Suppressor macrophage treated with lipopolysaccharide for 4 hours (primary cell): Measurements from ENCODE around the gene GHRH.

Experiments
- DNase-seq: peaks from one replicate; pipeline ENCODE4 v3.0.0-alpha.2; 2020

GHRH gene

GRCh38 chr20:37260923-37261322, 691 bp downstream of the GHRH start:
- no peak for DNase-seq

GRCh38 chr20:37259865-37260264, 1.7 kb downstream of the GHRH start:
- no peak for DNase-seq

- no peak for DNase-seq
Measured at GRCh38 chr20:37259031-37259430, 2.6 kb downstream of the GHRH start.

GRCh38 chr20:37257988-37258387, 3.6 kb downstream of the GHRH start:
- no peak for DNase-seq

DNA sequence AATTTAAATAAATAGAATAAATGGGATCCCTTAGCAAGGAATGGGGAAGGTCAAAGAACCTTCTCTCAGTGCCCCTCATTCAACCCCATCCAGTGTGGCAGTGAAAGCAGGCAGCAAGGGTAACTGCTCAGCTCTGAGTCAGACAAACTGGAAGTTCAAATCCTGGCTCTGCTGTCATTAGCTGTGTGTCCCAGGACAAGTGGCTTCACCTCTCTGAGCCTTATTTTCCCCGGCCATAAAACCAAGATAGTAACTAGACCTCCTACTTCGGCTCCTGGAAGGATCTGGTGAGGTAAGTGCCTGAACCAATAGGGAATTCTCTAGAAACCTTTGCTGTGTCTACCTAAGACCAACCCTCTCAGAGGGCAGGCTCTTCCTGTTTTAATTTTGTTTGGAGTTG, 4.1 kb downstream of the GHRH start:
- no peak for DNase-seq

DNA sequence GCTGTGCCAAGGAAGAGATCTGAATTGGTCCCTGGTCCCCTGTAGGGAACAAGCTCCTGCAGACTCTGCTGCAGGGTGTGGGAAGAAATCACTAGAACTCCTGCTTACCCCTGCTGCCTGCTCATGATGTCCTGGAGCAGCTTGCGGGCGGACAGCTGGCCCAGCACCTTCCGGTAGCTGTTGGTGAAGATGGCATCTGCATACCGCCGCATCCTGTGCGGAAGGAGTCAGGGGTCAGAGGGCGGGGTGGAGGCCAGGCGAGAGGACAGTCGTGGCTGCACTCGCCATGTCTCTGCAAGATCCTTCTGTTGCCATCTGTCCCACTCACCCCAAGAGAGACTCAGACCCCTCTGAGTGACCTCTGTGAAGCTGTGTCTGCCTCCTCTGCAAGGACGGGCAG, 5.3 kb downstream of the GHRH start:
- no peak for DNase-seq

DNA sequence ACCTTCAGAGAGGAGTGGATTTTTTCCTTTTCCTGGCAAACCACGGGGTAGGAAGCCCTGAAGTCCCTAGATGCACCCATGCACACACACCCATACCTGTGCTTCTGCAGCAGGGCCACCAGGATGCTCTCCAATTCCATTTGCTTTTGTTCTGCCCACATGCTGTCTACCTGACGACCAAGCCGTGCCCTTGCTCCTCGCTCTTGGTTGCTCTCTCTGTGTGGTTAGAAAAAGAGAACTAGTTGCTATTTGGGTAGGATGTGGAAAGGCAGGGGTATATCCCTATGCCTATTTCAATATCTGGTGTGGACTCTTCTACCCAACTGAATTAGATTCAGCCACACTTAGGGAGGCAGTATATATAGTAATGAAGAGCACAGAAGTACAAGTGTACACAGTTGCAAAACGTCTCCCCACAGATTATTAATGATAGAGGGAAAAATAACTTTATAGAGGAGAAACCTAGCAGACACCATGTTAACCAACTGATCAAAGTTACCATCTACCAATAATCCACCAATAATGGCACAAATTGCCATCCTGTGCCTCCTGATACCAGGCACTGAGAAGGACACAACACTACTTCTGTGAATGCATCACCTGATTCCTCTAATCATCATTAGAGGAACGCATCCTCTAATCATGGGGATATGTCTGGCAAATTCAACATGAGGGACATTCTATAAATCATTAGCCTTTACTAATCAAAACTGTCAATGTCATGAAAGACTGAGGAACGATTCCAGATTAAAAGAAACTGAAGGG, 7.3 kb downstream of the GHRH start:
- no peak for DNase-seq

DNA sequence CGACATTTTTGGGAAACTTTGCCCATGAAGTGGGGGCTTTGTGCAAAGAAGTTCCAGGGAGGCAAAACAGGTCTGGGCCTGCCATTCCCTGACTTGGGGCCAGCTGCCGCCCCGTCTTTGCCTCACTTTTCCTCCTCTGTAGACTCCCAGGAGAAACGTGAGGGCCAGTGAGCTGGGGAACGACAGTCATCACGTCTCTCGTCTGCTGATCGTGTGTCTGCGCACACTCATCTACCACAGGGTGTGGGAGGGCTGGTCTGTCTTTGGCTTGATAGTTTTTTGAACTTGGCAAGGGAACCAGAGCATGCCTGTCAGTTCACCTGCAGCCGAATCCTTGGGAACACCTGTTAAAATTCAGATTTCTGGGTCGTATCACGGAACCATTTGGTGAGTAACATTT, 8.5 kb downstream of the GHRH start:
- no peak for DNase-seq

- DNase-seq: no peak
Measured at GRCh38 chr20:37251825-37252477, 9.7 kb downstream of the GHRH start.

- DNase-seq: no peak
Measured at GRCh38 chr20:37249304-37249703, 12.3 kb downstream of the GHRH start.

DNA sequence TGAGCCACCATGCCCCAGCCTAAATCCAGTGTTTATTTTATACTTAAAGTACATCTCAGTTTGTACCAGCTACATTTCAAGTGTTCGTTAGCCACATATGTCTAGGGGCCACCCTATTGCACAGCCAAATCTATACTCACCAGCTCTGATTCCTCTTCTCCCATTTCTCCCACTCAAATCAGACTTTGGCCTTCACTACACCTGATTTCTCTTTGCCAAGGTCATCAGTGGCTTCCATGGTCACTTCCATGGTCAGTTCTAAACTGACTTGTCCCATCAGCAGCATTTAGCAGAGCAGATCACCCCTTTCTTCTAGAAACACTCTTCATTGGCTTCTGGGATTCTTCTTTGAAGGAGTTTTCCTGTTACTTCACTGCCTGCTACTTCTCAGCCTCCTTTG, 14.1 kb downstream of the GHRH start:
- no peak for DNase-seq

- DNase-seq: no peak
Measured at GRCh38 chr20:37246736-37247135, 14.9 kb downstream of the GHRH start.

- no peak for DNase-seq
Measured at GRCh38 chr20:37245216-37246150, 16.1 kb downstream of the GHRH start.

GRCh38 chr20:37244572-37244957, 17.0 kb downstream of the GHRH start:
- DNase-seq: no peak

GRCh38 chr20:37243937-37244571, 17.6 kb downstream of the GHRH start:
- DNase-seq: no peak

DNA sequence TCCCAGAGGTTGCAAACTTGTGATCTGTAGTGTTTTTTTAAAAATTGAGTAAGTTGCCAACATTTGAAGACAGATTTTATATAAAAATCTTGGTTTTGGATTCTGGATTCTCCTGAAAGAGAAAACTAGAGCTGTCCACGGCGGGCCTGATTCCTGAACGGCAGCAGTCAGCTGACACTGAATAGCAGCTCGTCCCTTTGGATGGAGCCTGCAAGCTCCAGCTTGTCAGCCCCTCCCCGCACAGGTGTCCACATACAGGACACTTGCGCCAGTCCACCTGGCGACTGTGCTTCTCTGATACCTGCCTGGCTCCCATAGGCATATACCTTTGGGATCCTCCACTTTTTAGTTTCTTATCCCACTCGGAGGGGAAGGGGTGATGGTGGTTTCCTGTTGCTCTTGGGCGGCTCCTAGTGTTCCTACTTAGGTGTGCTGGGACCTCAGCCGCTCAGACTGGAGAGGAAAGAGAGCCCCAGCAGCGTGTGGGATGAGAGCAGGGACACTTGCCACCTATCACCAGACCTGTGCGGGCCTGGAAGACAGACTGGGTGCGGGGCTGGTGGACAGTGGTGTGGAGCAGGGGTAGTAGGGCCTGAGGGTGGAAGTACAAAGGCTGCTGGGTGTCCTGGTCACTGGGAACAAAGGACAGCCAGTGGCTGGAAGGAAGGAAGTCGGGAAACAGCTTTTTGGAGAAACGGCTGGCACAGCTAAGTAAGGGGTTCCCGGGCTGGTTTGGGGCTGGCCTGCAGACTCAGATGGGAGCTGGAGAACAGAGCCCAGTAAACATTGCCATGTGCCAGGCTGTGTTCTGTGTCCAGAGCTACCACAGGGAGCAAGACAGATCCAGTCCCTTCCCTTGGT, 18.3 kb downstream of the GHRH start:
- DNase-seq: no peak

GRCh38 chr20:37242503-37242902, 19.1 kb downstream of the GHRH start:
- no peak for DNase-seq

- DNase-seq: no peak
Measured at GRCh38 chr20:37240337-37241067, 21.1 kb downstream of the GHRH start.

DNA sequence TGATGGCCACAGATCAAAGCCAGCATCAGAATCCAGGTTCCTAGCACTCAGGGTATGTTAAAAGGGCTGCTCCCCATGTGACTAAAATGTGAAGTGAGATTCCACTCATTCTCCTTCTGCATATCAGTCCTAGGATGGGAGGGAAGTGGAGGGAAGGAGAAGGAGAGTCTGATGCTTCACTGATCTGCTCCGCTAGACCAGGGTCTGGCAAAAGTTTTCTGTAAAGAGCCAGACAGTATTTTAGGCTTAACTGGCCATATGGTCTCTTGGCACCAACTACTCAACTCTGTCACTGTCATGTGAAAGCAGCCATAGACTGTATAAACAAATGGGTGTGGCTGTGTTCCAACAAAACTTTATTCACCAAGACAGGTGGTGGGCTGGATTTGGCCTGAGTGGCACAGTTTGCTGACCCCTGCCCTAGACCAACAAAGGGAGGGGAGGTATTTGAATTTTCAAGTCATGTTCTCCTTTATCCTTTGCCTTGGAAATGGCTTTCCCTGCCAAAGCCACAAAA, 22.6 kb downstream of the GHRH start:
- no peak for DNase-seq

DNA sequence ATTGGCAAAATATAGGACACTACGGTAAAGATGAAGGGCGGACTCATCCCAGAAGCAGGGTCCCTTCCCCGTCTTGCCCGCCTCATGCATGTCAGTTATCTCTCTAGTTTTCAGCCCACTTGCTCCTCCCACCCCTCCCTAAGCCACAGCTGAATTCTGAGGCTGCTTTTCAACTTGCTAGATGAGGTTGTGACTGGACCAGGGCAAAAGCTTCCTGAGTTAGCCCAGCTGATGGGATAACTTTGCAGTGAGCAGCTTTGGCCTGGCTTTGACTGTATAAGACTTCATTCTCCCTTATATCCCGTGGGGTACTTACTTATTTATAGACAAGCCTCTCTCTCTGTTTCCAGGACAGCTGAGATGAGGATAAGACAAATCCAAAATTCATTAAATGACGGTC, 23.2 kb downstream of the GHRH start:
- no peak for DNase-seq

- DNase-seq: no peak
Measured at GRCh38 chr20:37237656-37238055, 24.0 kb downstream of the GHRH start.
